ENCODE measurements around the gene P4HA2. TPM values are rescaled to one million over a fixed set of nuclear protein-coding genes. Genes with fewer than 3 reads are reported as not detected.

P4HA2 gene
- total and polyA plus RNA-seq, 9 of the 15 experiments (the other 6 are each of a cell fraction or from before 2014, with no cell fraction given), result 9.6 to 50.0 (median 12.7) TPM

GRCh38 chr5:132181011-132181629, 46.5 kb downstream of the P4HA2 start (continued):
- peak; percentile 35; the same call in 1 of the 2 replicates for TF ChIP-seq CREB1 (IDR thresholded peaks at IDR 0.05)
- TF ChIP-seq CREB1 (CRISPR knock-in tag; IDR thresholded peaks at IDR 0.05), result no peak
- TF ChIP-seq MCM7 (IDR thresholded peaks at IDR 0.05), result no peak
- TF ChIP-seq SAP30 (IDR thresholded peaks at IDR 0.05; ENCODE audit: borderline replicate concordance, insufficient read depth, low read depth, low read length, poor library complexity, severe bottlenecking), result peak; percentile 47
- peak; percentile 67 for TF ChIP-seq EGR1 (conservative IDR thresholded peaks at IDR 0.05)
- TF ChIP-seq, protein P1, sequence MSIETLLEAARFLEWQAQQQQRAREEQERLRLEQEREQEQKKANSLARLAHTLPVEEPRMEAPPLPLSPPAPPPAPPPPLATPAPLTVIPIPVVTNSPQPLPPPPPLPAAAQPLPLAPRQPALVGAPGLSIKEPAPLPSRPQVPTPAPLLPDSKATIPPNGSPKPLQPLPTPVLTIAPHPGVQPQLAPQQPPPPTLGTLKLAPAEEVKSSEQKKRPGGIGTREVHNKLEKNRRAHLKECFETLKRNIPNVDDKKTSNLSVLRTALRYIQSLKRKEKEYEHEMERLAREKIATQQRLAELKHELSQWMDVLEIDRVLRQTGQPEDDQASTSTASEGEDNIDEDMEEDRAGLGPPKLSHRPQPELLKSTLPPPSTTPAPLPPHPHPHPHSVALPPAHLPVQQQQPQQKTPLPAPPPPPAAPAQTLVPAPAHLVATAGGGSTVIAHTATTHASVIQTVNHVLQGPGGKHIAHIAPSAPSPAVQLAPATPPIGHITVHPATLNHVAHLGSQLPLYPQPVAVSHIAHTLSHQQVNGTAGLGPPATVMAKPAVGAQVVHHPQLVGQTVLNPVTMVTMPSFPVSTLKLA (conservative IDR thresholded peaks at IDR 0.05), result peak; percentile 24 to 57; a peak in 2 of 4 replicates
- no peak for TF ChIP-seq CBFA2T2 (conservative IDR thresholded peaks at IDR 0.05)
- TF ChIP-seq, protein P2, sequence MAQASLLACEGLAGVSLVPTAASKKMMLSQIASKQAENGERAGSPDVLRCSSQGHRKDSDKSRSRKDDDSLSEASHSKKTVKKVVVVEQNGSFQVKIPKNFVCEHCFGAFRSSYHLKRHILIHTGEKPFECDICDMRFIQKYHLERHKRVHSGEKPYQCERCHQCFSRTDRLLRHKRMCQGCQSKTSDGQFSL (CRISPR knock-in tag; IDR thresholded peaks at IDR 0.05), result no peak
- TF ChIP-seq, protein P2 (tag; IDR thresholded peaks at IDR 0.05), result 0 out of 4 replicates have a peak, but pooled peaks of 1 of the 2 experiments have one; percentile 58
- no peak for TF ChIP-seq ZNF551 (CRISPR knock-in tag; IDR thresholded peaks at IDR 0.05)
- no peak for TF ChIP-seq ZSCAN29 (IDR thresholded peaks at IDR 0.05)
- TF ChIP-seq CREM (IDR thresholded peaks at IDR 0.05; ENCODE audit: low read depth), result 0 out of 2 replicates have a peak, but pooled peaks have one; percentile 13
- TF ChIP-seq SREBF2 (CRISPR knock-in tag; IDR thresholded peaks at IDR 0.05), result no peak
- peak; percentile 73 for TF ChIP-seq HMGN3 (IDR thresholded peaks at IDR 0.05; ENCODE audit: borderline replicate concordance, extremely low read depth, insufficient read length, low read depth, low read length)
- no peak for TF ChIP-seq ZNF23 (CRISPR knock-in tag; IDR thresholded peaks at IDR 0.05)
- TF ChIP-seq PTBP1 (IDR thresholded peaks at IDR 0.05; ENCODE audit: low read depth, low read length), result no peak
- TF ChIP-seq STAT5B (CRISPR knock-in tag; IDR thresholded peaks at IDR 0.05), result no peak
- peak; percentile 80 for TF ChIP-seq POLR2A (conservative IDR thresholded peaks at IDR 0.05)
- TF ChIP-seq ZNF717 (CRISPR knock-in tag; IDR thresholded peaks at IDR 0.05), result no peak
- TF ChIP-seq SUPT5H (IDR thresholded peaks at IDR 0.05), result peak; percentile 75
- TF ChIP-seq TBL1XR1 (IDR thresholded peaks at IDR 0.05; ENCODE audit: low read length in 2 of 2), result no peak
- TF ChIP-seq SMARCA4 (IDR thresholded peaks at IDR 0.05), result peak; percentile 49
- TF ChIP-seq, protein P3, sequence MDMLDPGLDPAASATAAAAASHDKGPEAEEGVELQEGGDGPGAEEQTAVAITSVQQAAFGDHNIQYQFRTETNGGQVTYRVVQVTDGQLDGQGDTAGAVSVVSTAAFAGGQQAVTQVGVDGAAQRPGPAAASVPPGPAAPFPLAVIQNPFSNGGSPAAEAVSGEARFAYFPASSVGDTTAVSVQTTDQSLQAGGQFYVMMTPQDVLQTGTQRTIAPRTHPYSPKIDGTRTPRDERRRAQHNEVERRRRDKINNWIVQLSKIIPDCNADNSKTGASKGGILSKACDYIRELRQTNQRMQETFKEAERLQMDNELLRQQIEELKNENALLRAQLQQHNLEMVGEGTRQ (CRISPR knock-in tag; IDR thresholded peaks at IDR 0.05), result peak; percentile 66
- no peak for TF ChIP-seq ZNF764 (CRISPR knock-in tag; IDR thresholded peaks at IDR 0.05; ENCODE audit: low read depth)
- no peak for TF ChIP-seq NR1H2 (CRISPR knock-in tag; IDR thresholded peaks at IDR 0.05)
- TF ChIP-seq TAF9B (IDR thresholded peaks at IDR 0.05; ENCODE audit: partially characterized antibody), result peak; percentile 32
- peak; percentile 91 for TF ChIP-seq ZFX (CRISPR knock-in tag; IDR thresholded peaks at IDR 0.05)
- peak; percentile 60; the same call in 1 of the 2 replicates for TF ChIP-seq MYNN (IDR thresholded peaks at IDR 0.05)
- no peak for TF ChIP-seq MYNN (CRISPR knock-in tag; IDR thresholded peaks at IDR 0.05)
- TF ChIP-seq, protein P4, sequence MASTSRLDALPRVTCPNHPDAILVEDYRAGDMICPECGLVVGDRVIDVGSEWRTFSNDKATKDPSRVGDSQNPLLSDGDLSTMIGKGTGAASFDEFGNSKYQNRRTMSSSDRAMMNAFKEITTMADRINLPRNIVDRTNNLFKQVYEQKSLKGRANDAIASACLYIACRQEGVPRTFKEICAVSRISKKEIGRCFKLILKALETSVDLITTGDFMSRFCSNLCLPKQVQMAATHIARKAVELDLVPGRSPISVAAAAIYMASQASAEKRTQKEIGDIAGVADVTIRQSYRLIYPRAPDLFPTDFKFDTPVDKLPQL (IDR thresholded peaks at IDR 0.05; ENCODE audit: extremely low read depth, insufficient read length), result no peak

Measured in K562 (cell line).